AG04450 (cell line): ENCODE measurements around the gene ATP5MC2. TPM values are rescaled to one million over a fixed set of nuclear protein-coding genes. Genes with fewer than 3 reads are reported as not detected.
"Not testable (repeated sequence)": the region's sequence is repeated elsewhere in the genome, so short reads cannot be mapped to it uniquely, and the experiment has no call there.

Experiments
- CTCF ChIA-PET: fragments of 300-600, 350-600 bp; formaldehyde crosslinking; extraction: SDS; loops from one replicate; lab custom pipeline; 2022; ENCODE audit warnings: antibody characterized with exemption, inconsistent platforms; lab: Charles Lee
- POLR2A ChIA-PET: fragments of 350-600 bp; formaldehyde crosslinking; extraction: SDS; loops from one replicate; lab custom pipeline; 2021; ENCODE audit warnings: antibody characterized with exemption, inconsistent platforms; lab: Yijun Ruan, JAX
- DNase-seq: peaks from one replicate; pipeline ENCODE4 v3.0.0-alpha.2; 2011; ENCODE audit warnings: low read depth, low spot score
- H3K27ac ChIP-seq: one replicate; pipeline ENCODE4 v1.5.1; 2012; ENCODE audit warnings: low read depth, low read length, control low read depth
- H3K27me3 ChIP-seq: one replicate; pipeline ENCODE4 v1.6.0; 2012; ENCODE audit warnings: low read length; ENCODE audit not compliant: control insufficient read depth, insufficient read depth
- H3K4me3 ChIP-seq: 2 replicates; pipeline ENCODE4 v1.5.1; 2011; ENCODE audit warnings: mild to moderate bottlenecking, low read depth, low read length, control low read depth
- H3K9me3 ChIP-seq: 2 replicates; pipeline ENCODE4 v1.5.1; 2012; ENCODE audit warnings: low read length; ENCODE audit not compliant: control insufficient read depth, insufficient read depth
- polyA plus RNA-seq: library from polyadenylated mRNA; depleted of rRNA; stranded (reverse); fragments of >200 nt; gene quantifications from 2 replicates; pipeline ENCODE4 v1.2.3, GENCODE V29; 2011
- TF ChIP-seq, protein P1 (sequence below): IDR thresholded peaks from 2 replicates; pipeline ENCODE4 v1.5.1; 2011; ENCODE audit warnings: low read depth, low read length, control low read depth, inconsistent platforms

The ATP5MC2 gene
- polyA plus RNA-seq, 1 experiment, result 261 TPM

DNA sequence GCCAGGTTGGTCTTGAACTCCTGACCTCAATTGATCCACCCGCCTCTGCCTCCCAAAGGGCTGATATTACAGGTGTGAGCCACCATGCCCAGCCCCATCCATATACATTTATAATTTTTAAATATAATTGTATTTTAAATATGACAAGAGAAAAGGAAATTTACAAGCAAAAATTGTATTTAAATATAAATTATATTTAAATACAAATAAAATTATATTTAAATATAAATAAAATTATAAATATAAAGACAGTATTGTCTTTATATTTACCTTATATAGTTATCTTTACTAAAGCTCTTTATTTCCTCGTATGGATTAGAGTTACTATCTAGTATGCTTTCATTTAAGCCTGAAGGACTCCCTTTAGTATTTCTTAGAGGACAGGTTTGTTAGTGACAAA is 37.8 kb downstream of the ATP5MC2 start:
- H3K27ac ChIP-seq, result no peak overlapping the region
- TF ChIP-seq, protein P1, sequence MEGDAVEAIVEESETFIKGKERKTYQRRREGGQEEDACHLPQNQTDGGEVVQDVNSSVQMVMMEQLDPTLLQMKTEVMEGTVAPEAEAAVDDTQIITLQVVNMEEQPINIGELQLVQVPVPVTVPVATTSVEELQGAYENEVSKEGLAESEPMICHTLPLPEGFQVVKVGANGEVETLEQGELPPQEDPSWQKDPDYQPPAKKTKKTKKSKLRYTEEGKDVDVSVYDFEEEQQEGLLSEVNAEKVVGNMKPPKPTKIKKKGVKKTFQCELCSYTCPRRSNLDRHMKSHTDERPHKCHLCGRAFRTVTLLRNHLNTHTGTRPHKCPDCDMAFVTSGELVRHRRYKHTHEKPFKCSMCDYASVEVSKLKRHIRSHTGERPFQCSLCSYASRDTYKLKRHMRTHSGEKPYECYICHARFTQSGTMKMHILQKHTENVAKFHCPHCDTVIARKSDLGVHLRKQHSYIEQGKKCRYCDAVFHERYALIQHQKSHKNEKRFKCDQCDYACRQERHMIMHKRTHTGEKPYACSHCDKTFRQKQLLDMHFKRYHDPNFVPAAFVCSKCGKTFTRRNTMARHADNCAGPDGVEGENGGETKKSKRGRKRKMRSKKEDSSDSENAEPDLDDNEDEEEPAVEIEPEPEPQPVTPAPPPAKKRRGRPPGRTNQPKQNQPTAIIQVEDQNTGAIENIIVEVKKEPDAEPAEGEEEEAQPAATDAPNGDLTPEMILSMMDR, result no peak
- H3K9me3 ChIP-seq, result no peaks in the 10 kb centered on the region
- ChIA-PET POLR2A (no interaction called here), CTCF (no interaction called here)
- no peak for DNase-seq
- H3K27me3 ChIP-seq, result no peaks in the 10 kb centered on the region
- no peak overlapping the region for H3K4me3 ChIP-seq

DNA sequence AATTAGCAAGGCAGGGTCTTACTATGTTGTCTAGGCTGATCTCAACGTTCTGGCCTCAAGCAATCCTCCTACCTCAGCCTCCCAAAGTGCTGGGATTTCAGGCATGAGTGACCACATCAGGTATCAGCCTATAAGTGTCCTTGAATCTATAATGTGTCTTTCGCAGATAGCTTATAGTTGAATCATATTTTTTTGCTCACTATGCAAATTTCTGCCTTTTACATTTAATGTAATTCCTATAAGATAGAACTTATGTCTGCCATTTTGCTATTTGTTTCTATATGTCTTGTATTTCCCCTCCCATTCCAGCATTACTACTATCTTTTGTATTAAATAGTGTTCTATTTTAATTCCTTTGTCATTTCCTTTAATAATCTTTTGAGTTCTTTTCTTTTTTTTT is 39.2 kb downstream of the ATP5MC2 start:
- POLR2A ChIA-PET, result no interaction called here
- TF ChIP-seq, protein P1, result no peak
- no peak for DNase-seq
- H3K4me3 ChIP-seq, result no peak overlapping the region
- H3K9me3 ChIP-seq, result no peaks in the 10 kb centered on the region
- H3K27me3 ChIP-seq, result peaks cover under 1% of the 10 kb centered on the region
- no peak overlapping the region for H3K27ac ChIP-seq
- CTCF ChIA-PET, result no interaction called here

DNA sequence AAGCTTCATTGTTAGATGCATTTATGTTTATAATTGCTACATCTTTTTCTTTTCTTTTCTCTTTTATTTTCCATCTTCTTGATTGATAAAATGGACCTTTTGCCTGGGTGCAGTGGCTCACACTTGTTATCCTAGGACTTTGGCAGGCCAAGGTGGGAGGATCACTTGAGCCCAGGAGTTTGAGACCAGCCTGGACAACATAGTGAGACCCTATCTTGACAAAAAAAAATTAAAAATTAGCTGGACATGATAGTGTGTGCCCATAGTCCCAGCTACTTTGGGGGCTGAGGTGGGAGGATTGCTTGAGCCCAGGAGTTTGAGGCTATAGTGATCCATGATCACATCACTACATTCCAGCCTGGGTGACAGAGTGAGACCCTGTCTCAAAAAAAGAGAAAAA is 40.2 kb downstream of the ATP5MC2 start:
- DNase-seq, H3K4me3 ChIP-seq, H3K9me3 ChIP-seq, CTCF ChIA-PET, H3K27ac ChIP-seq, H3K27me3 ChIP-seq: not testable (repeated sequence)
- POLR2A ChIA-PET, result interaction anchor here (0.7 kb wide), 1 partner anchor 68 kb away, joined by 3 read pairs; no protein-coding TSS in a partner anchor

DNA sequence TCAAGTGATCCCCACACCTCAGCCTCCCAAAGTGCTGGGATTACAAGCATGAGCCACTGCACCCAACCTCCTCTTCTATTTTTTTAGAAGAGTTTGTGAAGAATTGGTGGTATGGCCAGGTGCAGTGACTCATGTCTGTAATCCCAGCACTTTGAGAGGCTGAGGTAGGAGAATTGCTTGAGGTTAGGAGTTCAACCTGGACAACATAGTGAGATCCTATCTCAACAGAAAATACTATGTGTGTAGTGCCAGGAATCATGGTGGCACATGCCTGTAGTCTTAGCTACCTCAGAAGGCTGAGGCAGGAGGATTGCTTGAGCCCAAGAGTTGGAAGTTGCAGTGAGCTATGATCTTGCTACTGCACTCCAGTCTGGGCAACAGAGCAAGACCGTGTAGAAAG is 44.2 kb downstream of the ATP5MC2 start:
- ChIA-PET CTCF (no interaction called here), POLR2A (no interaction called here)
- no peak for DNase-seq
- no peaks in the 10 kb centered on the region for H3K9me3 ChIP-seq
- no peak overlapping the region for H3K4me3 ChIP-seq
- TF ChIP-seq, protein P1, result no peak
- no peak overlapping the region for H3K27ac ChIP-seq
- peaks cover 4% of the 10 kb centered on the region for H3K27me3 ChIP-seq

DNA sequence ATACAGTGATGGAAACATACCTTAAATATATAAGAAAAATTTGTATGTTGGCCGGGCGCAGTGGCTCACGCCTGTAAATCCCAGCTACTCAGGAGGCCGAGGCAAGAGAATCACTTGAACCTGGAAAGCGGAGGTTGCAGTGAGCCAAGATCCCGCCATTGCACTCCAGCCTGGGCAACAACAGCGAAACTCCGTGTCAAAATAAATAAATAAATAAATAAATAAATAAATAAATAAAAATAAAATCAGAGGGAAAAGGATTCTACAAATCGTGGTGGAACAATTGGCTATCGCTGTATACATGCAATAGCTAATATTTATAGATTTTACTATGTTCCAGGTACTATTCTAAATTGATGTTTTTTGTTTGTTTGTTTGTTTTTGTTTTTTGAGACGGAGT is 48.0 kb downstream of the ATP5MC2 start:
- POLR2A ChIA-PET, result no interaction called here
- CTCF ChIA-PET, result interaction anchor here (1.0 kb wide), 1 partner anchor 48 kb away, joined by 3 read pairs; the partner anchor contains the start of gene ATP5MC2

More for the DNA sequence above, 48.0 kb downstream of the ATP5MC2 start:
- no peak for DNase-seq
- Histone ChIP-seq H3K4me3 (no peak overlapping the region), H3K27ac (no peak overlapping the region), H3K9me3 (no peaks in the 10 kb centered on the region), H3K27me3 (peaks cover 4% of the 10 kb centered on the region)
- TF ChIP-seq, protein P1, result no peak
